Activated T-helper 17 cell treated with anti-CD3 and anti-CD28 coated beads, Interleukin-2, amount 50 U/mL, for 72 hours (primary cell): Measurements from ENCODE around the gene ZC3H4. TPM values are rescaled to one million over a fixed set of nuclear protein-coding genes. Genes with fewer than 3 reads are reported as not detected.
A peak's percentile ranks its signal among the peaks of the same experiment; 100 is the strongest.
"Not testable (repeated sequence)": the region's sequence is repeated elsewhere in the genome, so short reads cannot be mapped to it uniquely, and the experiment has no call there.

Source experiments
- ATAC-seq: fragments of 150-1000 bp; cut with Tn5 transposase; replicated peaks from 2 replicates; pipeline ENCODE4 v1.10.0; 2021; ENCODE audit warnings: mild to moderate bottlenecking, moderate library complexity
- H3K27ac Mint-ChIP-seq: one replicate; pipeline ENCODE4 v1.8.0; 2022; ENCODE audit warnings: mixed read lengths
- H3K27me3 Mint-ChIP-seq: one replicate; pipeline ENCODE4 v1.8.0; 2022; ENCODE audit warnings: mixed read lengths
- H3K36me3 Mint-ChIP-seq: one replicate; pipeline ENCODE4 v1.8.0; 2022; ENCODE audit warnings: low read depth, mild to moderate bottlenecking, mixed read lengths
- H3K4me1 Mint-ChIP-seq: one replicate; pipeline ENCODE4 v1.8.0; 2022; ENCODE audit warnings: mixed read lengths
- H3K4me3 Mint-ChIP-seq: one replicate; pipeline ENCODE4 v1.8.0; 2022; ENCODE audit warnings: mild to moderate bottlenecking, mixed read lengths
- H3K9me3 Mint-ChIP-seq: one replicate; pipeline ENCODE4 v1.8.0; 2022; ENCODE audit warnings: mixed read lengths
- total RNA-seq, 2 donors: library from RNA; stranded (reverse); gene quantifications; one replicate each; pipeline ENCODE4 v1.2.3, GENCODE V29; 2022

The ZC3H4 gene
- total RNA-seq, 2 donors from 2014 or later = 117 to 166 TPM

- Mint-ChIP-seq H3K27me3 (no peaks in the 10 kb centered on the region), H3K27ac (no peak overlapping the region), H3K36me3 (peaks cover 90% of the 10 kb centered on the region), H3K4me3 (no peak overlapping the region), H3K4me1 (peaks cover 5% of the 10 kb centered on the region), H3K9me3 (no peaks in the 10 kb centered on the region)
- no peak for ATAC-seq
Observed at GRCh38 chr19:47071731-47072130, 41.8 kb downstream of the ZC3H4 start.

- Mint-ChIP-seq H3K4me3 (no peak overlapping the region), H3K36me3 (peaks cover 90% of the 10 kb centered on the region), H3K4me1 (peaks cover 5% of the 10 kb centered on the region), H3K27ac (no peak overlapping the region), H3K27me3 (no peaks in the 10 kb centered on the region), H3K9me3 (no peaks in the 10 kb centered on the region)
- ATAC-seq = no peak
Observed at GRCh38 chr19:47070756-47071155, 42.8 kb downstream of the ZC3H4 start.

GRCh38 chr19:47069795-47070194 is 43.8 kb downstream of the ZC3H4 start:
- peaks cover 90% of the 10 kb centered on the region for H3K36me3 Mint-ChIP-seq
- no peak for ATAC-seq
- H3K9me3 Mint-ChIP-seq = no peaks in the 10 kb centered on the region
- H3K4me1 Mint-ChIP-seq = no peaks in the 10 kb centered on the region
- no peak overlapping the region for H3K27ac Mint-ChIP-seq
- no peaks in the 10 kb centered on the region for H3K27me3 Mint-ChIP-seq
- H3K4me3 Mint-ChIP-seq = no peak overlapping the region

GRCh38 chr19:47068876-47069406 is 44.6 kb downstream of the ZC3H4 start:
- Mint-ChIP-seq H3K36me3 (peaks cover 92% of the 10 kb centered on the region), H3K9me3 (no peaks in the 10 kb centered on the region), H3K27ac (no peak overlapping the region), H3K27me3 (no peaks in the 10 kb centered on the region), H3K4me3 (no peak overlapping the region), H3K4me1 (no peaks in the 10 kb centered on the region)
- no peak for ATAC-seq

GRCh38 chr19:47068246-47068645 is 45.3 kb downstream of the ZC3H4 start:
- Mint-ChIP-seq H3K9me3 (no peaks in the 10 kb centered on the region), H3K36me3 (peaks cover 91% of the 10 kb centered on the region), H3K4me1 (peaks cover 5% of the 10 kb centered on the region), H3K27ac (no peak overlapping the region), H3K27me3 (no peaks in the 10 kb centered on the region), H3K4me3 (no peak overlapping the region)
- no peak for ATAC-seq

GRCh38 chr19:47067215-47067847 is 46.2 kb downstream of the ZC3H4 start:
- H3K36me3 Mint-ChIP-seq = peaks cover 82% of the 10 kb centered on the region
- H3K27ac Mint-ChIP-seq = no peak overlapping the region
- no peaks in the 10 kb centered on the region for H3K27me3 Mint-ChIP-seq
- H3K4me1 Mint-ChIP-seq = peaks cover 5% of the 10 kb centered on the region
- no peaks in the 10 kb centered on the region for H3K9me3 Mint-ChIP-seq
- H3K4me3 Mint-ChIP-seq = no peak overlapping the region
- no peak for ATAC-seq

GRCh38 chr19:47066376-47067214 is 47.0 kb downstream of the ZC3H4 start:
- no peak overlapping the region for H3K4me3 Mint-ChIP-seq
- H3K4me1 Mint-ChIP-seq = peaks cover 5% of the 10 kb centered on the region
- H3K9me3 Mint-ChIP-seq = no peaks in the 10 kb centered on the region
- no peaks in the 10 kb centered on the region for H3K27me3 Mint-ChIP-seq
- peaks cover 75% of the 10 kb centered on the region for H3K36me3 Mint-ChIP-seq
- H3K27ac Mint-ChIP-seq = no peak overlapping the region
- ATAC-seq = no peak

- no peak for ATAC-seq
- Mint-ChIP-seq H3K27me3 (no peaks in the 10 kb centered on the region), H3K4me3 (no peak overlapping the region), H3K27ac (no peak overlapping the region), H3K9me3 (no peaks in the 10 kb centered on the region), H3K4me1 (peaks cover 5% of the 10 kb centered on the region), H3K36me3 (peaks cover 61% of the 10 kb centered on the region)
Observed at GRCh38 chr19:47065242-47065641, 48.3 kb downstream of the ZC3H4 start.

GRCh38 chr19:47063874-47064273 is 49.7 kb downstream of the ZC3H4 start:
- Mint-ChIP-seq H3K4me3 (no peak overlapping the region), H3K9me3 (no peaks in the 10 kb centered on the region), H3K36me3 (peaks cover 47% of the 10 kb centered on the region), H3K4me1 (peaks cover 5% of the 10 kb centered on the region), H3K27ac (no peak overlapping the region), H3K27me3 (no peaks in the 10 kb centered on the region)
- no peak for ATAC-seq

- no peaks in the 10 kb centered on the region for H3K27me3 Mint-ChIP-seq
- no peak for ATAC-seq
- H3K9me3 Mint-ChIP-seq = no peaks in the 10 kb centered on the region
- peaks cover 3% of the 10 kb centered on the region for H3K36me3 Mint-ChIP-seq
- peaks cover 2% of the 10 kb centered on the region for H3K4me1 Mint-ChIP-seq
- no peak overlapping the region for H3K27ac Mint-ChIP-seq
- no peak overlapping the region for H3K4me3 Mint-ChIP-seq
Observed at GRCh38 chr19:47058621-47059022, 55.0 kb downstream of the ZC3H4 start.

- ATAC-seq = no peak
- no peak overlapping the region for H3K4me3 Mint-ChIP-seq
- H3K4me1 Mint-ChIP-seq = no peaks in the 10 kb centered on the region
- no peak overlapping the region for H3K27ac Mint-ChIP-seq
- H3K27me3 Mint-ChIP-seq = no peaks in the 10 kb centered on the region
- no peaks in the 10 kb centered on the region for H3K9me3 Mint-ChIP-seq
- no peaks in the 10 kb centered on the region for H3K36me3 Mint-ChIP-seq
Observed at GRCh38 chr19:47057328-47057727, 56.2 kb downstream of the ZC3H4 start.

- Mint-ChIP-seq H3K4me1 (no peaks in the 10 kb centered on the region), H3K27me3 (no peaks in the 10 kb centered on the region), H3K9me3 (no peaks in the 10 kb centered on the region), H3K36me3 (no peaks in the 10 kb centered on the region), H3K4me3 (no peak overlapping the region), H3K27ac (no peak overlapping the region)
- ATAC-seq = no peak
Observed at GRCh38 chr19:47056411-47056810, 57.2 kb downstream of the ZC3H4 start.

- H3K4me3 Mint-ChIP-seq = not testable (repeated sequence)
Observed at GRCh38 chr19:47050562-47050961, 63.0 kb downstream of the ZC3H4 start.

GRCh38 chr19:47049307-47049700 is 64.3 kb downstream of the ZC3H4 start:
- H3K4me3 Mint-ChIP-seq = peak overlapping the region; percentile 82
- no peaks in the 10 kb centered on the region for H3K27me3 Mint-ChIP-seq
- H3K27ac Mint-ChIP-seq = peak overlapping the region; percentile 65
- peaks cover 10% of the 10 kb centered on the region for H3K4me1 Mint-ChIP-seq
- no peak for ATAC-seq
- H3K9me3 Mint-ChIP-seq = no peaks in the 10 kb centered on the region
- no peaks in the 10 kb centered on the region for H3K36me3 Mint-ChIP-seq

More at GRCh38 chr19:47050562-47050961, 63.0 kb downstream of the ZC3H4 start:
- not testable (repeated sequence) for ATAC-seq, H3K9me3 Mint-ChIP-seq, H3K27me3 Mint-ChIP-seq, H3K4me1 Mint-ChIP-seq, H3K27ac Mint-ChIP-seq, H3K36me3 Mint-ChIP-seq
